SW 1271 (cell line): ENCODE measurements around the gene STK40.
A peak's percentile ranks its signal among the peaks of the same experiment; 100 is the strongest.

Experiments
- DNase-seq, 2 experiments: peaks; one replicate each; lab custom pipeline; 2025; lab: John Stamatoyannopoulos, UW

The STK40 gene

DNA sequence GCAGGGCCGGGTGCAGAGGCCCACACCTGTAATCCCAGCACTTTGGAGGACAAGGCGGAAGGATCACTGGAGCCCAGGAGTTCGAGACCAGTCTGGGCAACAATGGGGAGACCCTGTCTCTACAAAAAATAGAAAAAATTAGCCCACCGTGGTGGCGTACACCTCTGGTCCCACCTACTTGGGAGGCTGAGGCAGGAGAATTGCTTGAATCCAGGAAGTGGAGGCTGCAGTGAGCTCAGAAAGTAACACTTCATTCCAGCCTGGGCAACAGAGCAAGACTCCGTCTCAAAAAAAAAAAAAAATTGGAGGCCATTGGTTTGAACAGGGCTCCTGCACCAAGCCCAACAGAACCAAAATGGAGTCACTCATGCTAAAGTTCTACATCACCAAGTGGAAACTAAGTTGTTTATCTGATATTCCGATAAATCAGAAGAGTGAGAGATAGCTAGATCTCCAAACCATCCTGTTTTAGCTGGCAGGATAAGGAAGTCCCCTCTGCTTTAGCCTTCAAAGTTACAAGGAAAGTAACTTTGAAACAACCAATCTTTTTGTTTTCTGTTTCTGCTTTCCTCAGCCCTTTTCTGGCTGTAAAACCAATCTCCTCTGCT, 12.8 kb upstream of the STK40 start:
- no peak for DNase-seq

DNA sequence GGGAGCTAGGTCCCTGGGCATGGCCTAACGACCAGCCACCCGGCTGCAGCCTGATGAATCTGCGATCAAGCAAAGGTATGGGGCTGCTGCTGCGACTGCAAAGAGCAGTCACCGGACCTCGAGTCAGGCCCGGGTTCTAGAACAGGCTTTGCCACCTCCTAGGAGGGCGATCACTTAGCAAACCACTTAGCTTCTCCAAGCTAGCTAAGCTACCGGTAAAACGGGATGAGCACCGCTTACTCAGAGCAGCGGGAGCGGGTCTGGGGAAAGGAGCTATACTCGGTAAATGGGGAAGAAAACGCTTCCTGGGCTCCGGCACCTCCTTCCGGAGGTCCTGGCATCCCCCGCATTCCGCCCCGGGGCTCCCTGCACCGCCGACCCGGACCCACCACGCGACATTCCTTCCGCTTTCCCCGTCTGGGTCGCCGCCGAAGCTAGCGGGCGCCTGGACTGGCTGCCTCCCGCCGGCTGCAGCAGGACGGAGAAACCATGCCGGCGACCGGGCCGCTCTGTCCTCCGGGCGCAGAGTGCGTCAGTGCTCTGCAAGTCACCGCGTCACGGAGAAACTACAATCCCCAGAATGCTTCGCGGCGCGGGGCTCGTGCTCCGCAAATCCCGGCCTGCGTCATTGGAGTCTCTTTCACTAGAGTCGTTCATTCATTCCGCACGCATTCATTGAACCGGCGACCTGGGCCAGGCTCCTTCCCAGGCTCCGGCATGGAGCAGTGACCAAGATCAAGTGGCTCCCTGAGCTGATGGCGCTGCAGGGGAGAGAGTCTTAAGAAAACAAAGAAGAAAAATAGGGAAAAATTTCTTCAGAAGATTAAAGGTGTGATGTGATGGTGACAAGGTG, 11.9 kb upstream of the STK40 start, which contains the start of gene LSM10:
LSM10 (minus strand) TSS at position 531 of the 853 bp plus-strand sequence. CDS start 3,779 bp downstream, outside the sequence.
- DNase-seq: peak; percentile 69 to 81

- no peak for DNase-seq
These were observed 11.3 kb upstream of the STK40 start for GRCh38 chr1:36397083-36397377.

- no peak for DNase-seq
These were observed 10.6 kb upstream of the STK40 start for GRCh38 chr1:36396359-36396758.

GRCh38 chr1:36393686-36394085, 8.0 kb upstream of the STK40 start:
- no peak for DNase-seq

- no peak for DNase-seq
These were observed 7.1 kb upstream of the STK40 start for GRCh38 chr1:36392836-36393235.

DNA sequence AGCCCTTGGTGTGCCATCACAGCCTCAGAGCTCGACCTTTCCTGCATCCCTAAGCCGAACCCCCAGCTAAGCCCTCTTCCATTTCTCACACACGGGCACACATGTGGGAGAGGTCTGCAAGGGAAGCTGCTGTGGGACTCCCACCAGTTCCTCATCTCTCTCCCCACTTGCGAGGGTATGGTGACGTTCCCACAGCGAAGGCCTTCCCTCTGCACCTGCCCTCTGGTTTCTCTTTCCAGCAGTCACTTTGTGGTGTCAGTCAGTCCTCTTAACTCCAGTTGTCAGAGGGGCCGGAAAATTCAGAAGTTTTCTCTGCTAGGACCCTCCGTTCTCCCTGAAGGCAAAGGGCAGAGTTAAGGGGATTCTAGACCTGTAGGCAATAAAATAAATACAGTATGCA, 5.5 kb upstream of the STK40 start:
- DNase-seq: no peak

- DNase-seq: no peak
These were observed 4.7 kb upstream of the STK40 start for GRCh38 chr1:36390411-36390810.

DNA sequence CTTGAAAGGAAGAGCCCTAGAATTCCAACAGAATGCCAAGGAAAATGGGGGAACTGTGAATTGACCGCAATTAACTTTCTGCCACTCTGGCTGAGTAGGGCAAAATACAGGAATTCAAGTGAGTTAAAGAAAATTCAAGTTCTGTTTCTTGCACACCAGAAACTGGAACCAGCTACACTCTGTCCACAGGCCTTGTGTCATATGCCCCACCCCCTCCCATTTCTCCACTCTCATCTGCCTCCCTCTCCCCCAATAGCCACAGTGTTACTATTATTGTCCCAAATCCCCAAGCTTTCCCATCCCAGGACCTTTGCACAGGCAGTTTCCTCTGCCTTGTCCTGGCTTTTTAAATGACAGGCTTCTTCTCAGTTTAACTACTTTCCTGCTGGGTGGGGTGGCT, 4.3 kb upstream of the STK40 start:
- no peak for DNase-seq

DNA sequence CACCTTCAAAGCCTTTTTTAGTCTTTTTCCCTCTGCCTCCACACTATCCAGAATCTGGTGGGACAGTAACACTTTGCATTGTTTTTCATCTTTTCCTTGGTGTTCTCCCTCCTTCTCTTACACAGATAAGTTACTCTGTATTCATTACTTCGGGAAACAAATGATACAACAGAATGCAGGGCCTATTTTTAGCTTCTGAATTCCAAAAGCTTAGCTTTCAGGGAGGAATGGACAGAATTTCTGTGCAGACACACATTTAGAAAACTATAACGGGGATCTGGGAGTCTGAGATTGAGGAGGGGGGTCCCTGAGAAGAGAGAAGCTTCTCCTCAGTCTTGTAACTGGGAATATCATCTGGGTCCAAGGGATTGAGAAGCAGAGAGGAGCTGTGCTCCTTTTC, 3.5 kb upstream of the STK40 start:
- DNase-seq: no peak

DNA sequence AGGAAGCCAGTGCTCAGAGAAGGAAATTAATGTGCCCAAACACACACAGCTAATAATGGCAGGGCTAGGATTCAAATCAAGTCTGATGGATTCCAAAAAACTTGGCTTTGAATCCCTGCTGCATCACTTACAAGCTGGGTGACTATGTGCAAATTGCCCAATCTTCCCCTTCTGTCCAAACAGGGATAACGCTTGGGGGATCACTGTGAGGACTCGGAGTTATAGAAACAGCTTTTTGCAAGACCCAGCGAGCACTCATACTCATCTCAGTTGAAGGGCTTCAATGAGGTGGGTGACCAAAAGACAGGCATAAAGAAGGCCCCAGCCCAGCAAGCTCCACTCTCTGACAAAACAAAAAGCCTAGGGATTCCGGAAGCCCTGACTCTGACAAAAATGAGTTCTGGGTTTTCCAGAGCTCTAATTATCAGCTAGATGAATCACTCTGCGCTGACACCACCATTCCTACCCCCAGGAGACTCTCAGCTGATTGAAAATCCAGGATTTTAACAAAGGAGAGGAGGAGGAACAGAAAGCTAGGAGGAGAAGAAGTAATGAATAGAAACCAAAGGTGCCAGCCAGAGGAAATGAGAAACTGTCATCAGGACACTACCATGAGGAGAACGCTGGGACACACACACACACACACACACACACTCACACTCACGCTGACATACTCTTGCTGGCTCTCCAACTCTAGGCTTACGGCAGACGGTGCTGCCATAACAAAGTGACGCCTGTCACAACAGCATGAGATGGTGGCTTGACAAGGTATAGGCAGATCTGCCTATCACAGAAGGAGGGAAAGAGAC, 1.6 kb upstream of the STK40 start:
- DNase-seq: no peak

GRCh38 chr1:36386265-36387140, 779 bp upstream of the STK40 start:
- DNase-seq: peak; percentile 93 to 97

DNA sequence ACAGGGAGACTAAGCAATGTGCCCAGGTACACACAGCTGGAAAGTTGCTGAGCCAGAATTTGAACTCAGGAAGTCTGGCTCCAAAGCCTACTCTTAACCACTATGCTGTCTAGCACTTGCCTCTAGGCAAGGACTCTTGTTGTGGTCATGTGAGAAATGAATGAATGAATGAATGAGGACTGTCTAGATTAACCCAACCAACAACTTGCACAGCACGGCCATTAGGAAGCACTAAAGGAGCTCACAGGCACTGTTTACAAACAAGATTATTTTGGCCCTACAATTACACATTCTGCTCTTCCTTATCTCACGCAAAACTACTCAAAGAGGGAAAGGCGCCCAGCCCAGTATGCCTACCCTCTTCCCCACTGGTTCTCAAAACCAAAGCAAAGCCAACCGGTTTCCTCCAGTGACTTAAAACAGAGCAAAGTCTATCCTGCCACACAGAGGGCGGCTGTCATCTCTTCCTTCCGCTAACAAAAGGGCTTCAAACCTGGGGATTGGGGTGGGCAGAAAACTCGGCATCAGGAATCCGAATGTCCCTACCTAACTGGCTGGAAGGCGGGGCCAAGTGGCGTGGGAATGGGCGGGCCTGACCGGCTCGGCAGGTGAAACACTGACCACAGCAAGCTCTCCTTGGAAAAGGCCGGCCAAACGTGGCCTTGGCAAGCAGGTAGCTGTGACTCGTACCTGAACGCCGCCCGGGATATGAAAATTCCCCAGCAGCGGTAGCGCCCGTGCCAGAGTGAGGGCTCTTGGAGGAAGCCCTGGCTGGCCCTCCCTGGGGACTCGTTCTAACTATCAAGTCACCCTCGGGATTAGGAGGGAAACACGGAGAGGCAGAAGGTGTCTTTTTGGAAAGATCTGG, 948 bp downstream of the STK40 start:
- peak in 1 of 2 experiments; percentile 31 for DNase-seq

- no peak for DNase-seq
These were observed 2.5 kb downstream of the STK40 start for GRCh38 chr1:36383240-36383639.

GRCh38 chr1:36382669-36383068, 3.1 kb downstream of the STK40 start:
- DNase-seq: no peak

- no peak for DNase-seq
These were observed 3.5 kb downstream of the STK40 start for GRCh38 chr1:36382231-36382630.

DNA sequence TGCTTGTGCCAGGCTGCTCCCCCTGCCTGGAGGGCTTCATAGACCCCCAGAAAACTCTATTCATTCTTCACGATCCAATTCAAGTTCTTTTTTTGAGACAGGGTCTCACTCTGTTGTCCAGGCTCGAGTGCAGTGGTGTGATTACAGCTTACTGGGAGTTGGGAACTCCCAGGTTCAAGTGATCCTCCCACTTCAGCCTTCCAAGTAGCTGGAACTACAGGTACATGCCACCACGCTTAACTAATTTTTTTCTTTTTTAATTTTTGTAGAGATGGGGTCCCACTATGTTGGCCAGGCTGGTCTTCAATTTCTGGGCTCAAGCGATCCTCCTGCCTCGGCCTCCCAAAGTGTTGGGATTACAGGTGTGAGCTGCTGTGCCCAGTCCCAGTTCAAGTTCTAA, 4.3 kb downstream of the STK40 start:
- no peak for DNase-seq

- no peak for DNase-seq
These were observed 4.9 kb downstream of the STK40 start for GRCh38 chr1:36380782-36381181.

DNA sequence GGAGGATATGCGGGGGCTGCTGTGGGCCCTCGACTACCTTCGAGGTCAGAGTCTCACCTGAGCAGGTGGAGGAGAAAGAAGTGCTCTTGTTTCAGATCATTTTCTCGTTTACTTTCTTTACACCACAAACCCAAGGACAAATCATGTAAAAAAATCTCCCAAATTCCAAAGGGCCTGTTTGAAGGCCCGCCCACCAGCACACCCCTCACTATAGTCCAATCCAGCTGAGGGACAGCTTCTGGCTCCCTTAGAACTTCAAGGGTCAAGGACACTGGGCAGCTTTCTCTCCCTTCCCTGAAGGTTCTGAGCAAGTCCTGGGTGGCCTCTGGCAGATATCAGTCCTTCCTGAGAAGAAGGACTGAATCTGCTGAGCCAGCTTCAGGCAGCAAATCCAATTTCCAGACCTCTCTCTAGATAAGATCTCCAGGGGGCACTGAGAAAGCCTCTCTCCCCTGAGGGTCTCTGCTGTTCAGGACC, 5.5 kb downstream of the STK40 start:
- DNase-seq: no peak

GRCh38 chr1:36377791-36378492, 7.8 kb downstream of the STK40 start:
- no peak for DNase-seq
